Neutrophil (primary cell): ENCODE measurements around the gene DPEP3.

Experiments used
- H3K27ac ChIP-seq: fragments of 200-600 bp; sonication (generic); 2 replicates; pipeline ENCODE4 v1.5.1; 2016; ENCODE audit warnings: mild to moderate bottlenecking, moderate library complexity
- H3K27me3 ChIP-seq: fragments of 200-600 bp; sonication (generic); 2 replicates; pipeline ENCODE4 v1.6.0; 2016; ENCODE audit warnings: mild to moderate bottlenecking
- H3K36me3 ChIP-seq: fragments of 200-600 bp; sonication (generic); 2 replicates; pipeline ENCODE4 v1.5.1; 2017
- H3K4me1 ChIP-seq, 2 experiments: fragments of 200-600 bp in 1 of 2; sonication (generic) in 1 of 2; 1 replicate in 1 of 2; 2 replicates in 1 of 2; pipeline versions ENCODE4 v1.5.1 to v1.6.1; 2013 to 2016; ENCODE audit warnings: low read depth in 1 of 2, low read length in 1 of 2, mild to moderate bottlenecking in 1 of 2, moderate library complexity in 1 of 2; ENCODE audit not compliant: control insufficient read depth in 1 of 2, insufficient read depth in 1 of 2
- H3K4me3 ChIP-seq, 2 experiments: fragments of 200-600 bp in 1 of 2; sonication (generic) in 1 of 2; 1 replicate in 1 of 2; 2 replicates in 1 of 2; pipeline ENCODE4 v1.5.1; 2013 to 2016; ENCODE audit warnings: low read depth in 1 of 2, low read length in 1 of 2, mild to moderate bottlenecking in 1 of 2, moderate library complexity in 1 of 2
- H3K9me3 ChIP-seq: fragments of 200-600 bp; sonication (generic); 2 replicates; pipeline ENCODE4 v1.5.1; 2016
- CTCF ChIP-seq: fragments of 200-600 bp; sonication (generic); IDR thresholded peaks from 2 replicates; pipeline ENCODE4 v1.5.1; 2016; ENCODE audit warnings: antibody characterized with exemption

The DPEP3 gene

GRCh38 chr16:67936880-67937605 is 43.3 kb downstream of the DPEP3 start:
- TF ChIP-seq CTCF: peak; percentile 22
- H3K27me3 ChIP-seq: no peaks in the 10 kb centered on the region
- no peaks in the 10 kb centered on the region for H3K9me3 ChIP-seq
- H3K27ac ChIP-seq: peak overlapping the region; percentile 95
- peaks cover 24 to 34% of the 10 kb centered on the region in 2 experiments for H3K4me1 ChIP-seq
- peaks cover 32% of the 10 kb centered on the region for H3K36me3 ChIP-seq
- peak overlapping the region; percentile 89 to 94 for H3K4me3 ChIP-seq

- Histone ChIP-seq H3K4me3 (peak within 1 kb of the TSS; percentile 89 to 94), H3K9me3 (no peaks in the 10 kb centered on the region), H3K27me3 (no peaks in the 10 kb centered on the region), H3K4me1 (peaks cover 24 to 34% of the 10 kb centered on the region in 2 experiments), H3K27ac (peak within 1 kb of the TSS; percentile 95), H3K36me3 (peaks cover 39% of the 10 kb centered on the region)
- TF ChIP-seq CTCF: no peak
Measured at GRCh38 chr16:67936124-67936879, 44.0 kb downstream of the DPEP3 start, which contains the start of gene PSMB10. PSMB10 (minus strand) TSS chr16:67936850; CDS start chr16:67936749, 101 bp downstream.

GRCh38 chr16:67935402-67936123 is 44.7 kb downstream of the DPEP3 start:
- Histone ChIP-seq H3K27ac (peak overlapping the region; percentile 95), H3K4me3 (peak overlapping the region; percentile 89 to 94), H3K9me3 (no peaks in the 10 kb centered on the region), H3K36me3 (peaks cover 45% of the 10 kb centered on the region), H3K4me1 (peaks cover 24 to 34% of the 10 kb centered on the region in 2 experiments), H3K27me3 (no peaks in the 10 kb centered on the region)
- peak; percentile 45 for TF ChIP-seq CTCF

- H3K27ac ChIP-seq: peak overlapping the region; percentile 95
- peaks cover 24 to 30% of the 10 kb centered on the region in 2 experiments for H3K4me1 ChIP-seq
- no peaks in the 10 kb centered on the region for H3K9me3 ChIP-seq
- TF ChIP-seq CTCF: no peak
- H3K27me3 ChIP-seq: no peaks in the 10 kb centered on the region
- peak overlapping the region; percentile 89 to 94 for H3K4me3 ChIP-seq
- peaks cover 50% of the 10 kb centered on the region for H3K36me3 ChIP-seq
Measured at GRCh38 chr16:67935101-67935401, 45.2 kb downstream of the DPEP3 start.

- Histone ChIP-seq H3K4me3 (no peak overlapping the region), H3K27ac (peak overlapping the region; percentile 95), H3K36me3 (peaks cover 56% of the 10 kb centered on the region)
Measured at GRCh38 chr16:67934306-67935100, 45.8 kb downstream of the DPEP3 start.

More at GRCh38 chr16:67934306-67935100, 45.8 kb downstream of the DPEP3 start:
- peaks cover 21 to 24% of the 10 kb centered on the region in 2 experiments for H3K4me1 ChIP-seq
- H3K9me3 ChIP-seq: no peaks in the 10 kb centered on the region
- no peak for TF ChIP-seq CTCF
- no peaks in the 10 kb centered on the region for H3K27me3 ChIP-seq
